ENCODE results near the gene SRGAP3. TPM values are rescaled to one million over a fixed set of nuclear protein-coding genes. Genes with fewer than 3 reads are reported as not detected.

The SRGAP3 gene
- total RNA-seq, 4 donors from 2014 or later = 14.7 to 58.9 (median 18.7) TPM

DNA sequence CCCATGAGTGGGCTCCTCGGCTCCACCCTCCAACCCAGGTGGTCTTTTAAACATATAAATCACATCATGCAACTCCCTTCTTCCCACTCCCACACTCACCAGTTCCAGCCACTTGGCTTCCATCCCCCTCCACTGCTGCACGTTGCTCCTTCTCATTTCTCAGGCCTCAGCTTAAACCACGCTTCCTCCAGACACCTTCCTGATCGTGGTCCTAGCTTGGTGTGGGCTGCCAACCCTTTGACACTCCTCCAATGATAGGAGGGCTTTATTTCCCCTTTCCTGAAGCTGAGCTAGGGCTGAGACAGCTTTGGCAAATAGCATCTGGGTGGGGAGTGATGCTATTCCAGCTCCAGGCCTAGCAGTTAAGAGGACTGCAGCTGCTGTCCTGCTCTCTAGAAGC, 130.1 kb downstream of the SRGAP3 start:
- H3K36me3 ChIP-seq = no peaks in the 10 kb centered on the region
- H3K27me3 ChIP-seq = no peaks in the 10 kb centered on the region
- H3K9me3 ChIP-seq = no peaks in the 10 kb centered on the region
- no peaks in the 10 kb centered on the region for H3K4me1 ChIP-seq
- no peak for DNase-seq
- H3K27ac ChIP-seq = no peak overlapping the region
- no peak for TF ChIP-seq POLR2A (IDR thresholded peaks at IDR 0.05)
- TF ChIP-seq, protein P1, sequence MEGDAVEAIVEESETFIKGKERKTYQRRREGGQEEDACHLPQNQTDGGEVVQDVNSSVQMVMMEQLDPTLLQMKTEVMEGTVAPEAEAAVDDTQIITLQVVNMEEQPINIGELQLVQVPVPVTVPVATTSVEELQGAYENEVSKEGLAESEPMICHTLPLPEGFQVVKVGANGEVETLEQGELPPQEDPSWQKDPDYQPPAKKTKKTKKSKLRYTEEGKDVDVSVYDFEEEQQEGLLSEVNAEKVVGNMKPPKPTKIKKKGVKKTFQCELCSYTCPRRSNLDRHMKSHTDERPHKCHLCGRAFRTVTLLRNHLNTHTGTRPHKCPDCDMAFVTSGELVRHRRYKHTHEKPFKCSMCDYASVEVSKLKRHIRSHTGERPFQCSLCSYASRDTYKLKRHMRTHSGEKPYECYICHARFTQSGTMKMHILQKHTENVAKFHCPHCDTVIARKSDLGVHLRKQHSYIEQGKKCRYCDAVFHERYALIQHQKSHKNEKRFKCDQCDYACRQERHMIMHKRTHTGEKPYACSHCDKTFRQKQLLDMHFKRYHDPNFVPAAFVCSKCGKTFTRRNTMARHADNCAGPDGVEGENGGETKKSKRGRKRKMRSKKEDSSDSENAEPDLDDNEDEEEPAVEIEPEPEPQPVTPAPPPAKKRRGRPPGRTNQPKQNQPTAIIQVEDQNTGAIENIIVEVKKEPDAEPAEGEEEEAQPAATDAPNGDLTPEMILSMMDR (IDR thresholded peaks at IDR 0.05) = no peak
- intact Hi-C loops (cut with DNase I) = no loop called here
- WGBS, 2 donors = 83 to 89% methylated on average over 4 of the region's 4 CpGs
- no peak overlapping the region for H3K4me3 ChIP-seq (replicated peaks in 1 of 3)

DNA sequence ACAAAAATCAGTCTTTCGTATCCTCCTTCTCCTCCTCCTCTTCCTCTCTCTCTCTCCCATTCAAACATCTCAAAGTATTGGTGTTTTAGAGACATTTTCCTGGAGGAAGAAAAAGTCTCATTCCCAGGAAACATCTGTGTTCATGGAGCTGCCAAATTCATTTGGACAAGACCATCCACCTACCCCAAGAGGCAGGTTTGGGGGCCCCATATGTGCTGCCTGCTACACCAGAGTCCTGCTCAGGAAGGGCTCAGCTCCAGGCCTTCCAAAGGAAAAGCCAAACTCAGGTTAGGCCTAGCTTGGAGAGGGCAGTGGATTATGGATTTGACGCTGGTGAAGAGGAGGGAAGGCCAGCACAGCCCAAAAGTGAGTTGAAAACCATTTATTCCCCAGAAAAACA, 131.2 kb downstream of the SRGAP3 start:
- Histone ChIP-seq H3K9me3 (no peaks in the 10 kb centered on the region), H3K4me1 (no peaks in the 10 kb centered on the region), H3K27ac (no peak overlapping the region), H3K4me3 (replicated peaks in 1 of 3) (no peak overlapping the region), H3K36me3 (no peaks in the 10 kb centered on the region), H3K27me3 (no peaks in the 10 kb centered on the region)
- WGBS, 2 donors = 94 to 96% methylated on average over 2 of the region's 2 CpGs
- TF ChIP-seq, protein P1 (IDR thresholded peaks at IDR 0.05) = no peak
- no peak for TF ChIP-seq POLR2A (IDR thresholded peaks at IDR 0.05)
- intact Hi-C loops (cut with DNase I) = no loop called here
- DNase-seq = no peak

DNA sequence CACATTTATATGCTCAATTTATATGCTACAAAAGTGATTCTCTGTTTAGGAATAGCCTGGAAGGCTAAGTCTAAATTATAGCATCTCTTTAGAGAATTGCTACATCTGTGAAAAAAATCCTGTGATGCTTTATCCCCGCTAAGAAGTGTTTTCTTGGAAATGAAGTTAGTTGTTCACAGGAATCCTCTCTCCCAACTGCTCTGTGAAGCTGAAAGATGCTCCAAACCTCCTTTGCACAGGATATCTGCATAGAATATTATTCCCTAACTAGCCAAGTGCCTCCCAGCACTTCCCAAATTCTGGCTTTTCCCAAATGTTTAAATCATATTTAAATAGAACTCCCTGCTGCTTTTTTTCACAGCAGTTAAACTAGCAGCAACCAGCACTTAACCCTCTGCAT, 132.2 kb downstream of the SRGAP3 start:
- H3K27me3 ChIP-seq = no peaks in the 10 kb centered on the region
- H3K9me3 ChIP-seq = no peaks in the 10 kb centered on the region
- no peak for DNase-seq
- intact Hi-C loops (cut with DNase I) = no loop called here
- TF ChIP-seq, protein P1 (IDR thresholded peaks at IDR 0.05) = no peak
- H3K36me3 ChIP-seq = no peaks in the 10 kb centered on the region
- H3K27ac ChIP-seq = no peak overlapping the region
- H3K4me3 ChIP-seq (replicated peaks in 1 of 3) = no peak overlapping the region
- 78 to 84% methylated on average over 1 of the region's 1 CpG for WGBS, 2 donors
- H3K4me1 ChIP-seq = no peaks in the 10 kb centered on the region

DNA sequence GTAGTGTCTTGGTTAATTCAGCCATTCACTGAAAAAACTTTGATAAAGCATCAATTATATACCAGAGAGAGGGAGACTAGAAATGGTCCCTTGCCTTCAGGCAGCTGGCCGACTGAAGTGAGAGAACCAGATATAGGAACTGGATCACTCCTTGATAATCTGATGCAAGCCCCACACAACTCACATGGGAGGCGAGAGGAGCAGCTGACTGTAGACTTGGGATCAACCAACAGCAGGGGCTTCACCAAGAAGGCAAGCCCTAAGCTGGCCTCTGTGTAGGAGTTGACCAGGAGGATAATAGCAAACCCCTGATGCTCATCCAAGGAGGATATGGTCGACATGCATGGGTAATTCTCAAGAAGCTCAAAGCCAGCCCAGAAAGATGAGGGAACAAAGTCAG, 133.1 kb downstream of the SRGAP3 start:
- Histone ChIP-seq H3K4me1 (no peaks in the 10 kb centered on the region), H3K27ac (no peak overlapping the region), H3K9me3 (no peaks in the 10 kb centered on the region), H3K27me3 (no peaks in the 10 kb centered on the region), H3K36me3 (no peaks in the 10 kb centered on the region), H3K4me3 (replicated peaks in 1 of 3) (no peak overlapping the region)
- WGBS, 2 donors = 79 to 82% methylated on average over 3 of the region's 3 CpGs
- no peak for TF ChIP-seq POLR2A (IDR thresholded peaks at IDR 0.05)
- TF ChIP-seq, protein P1 (IDR thresholded peaks at IDR 0.05) = no peak
- intact Hi-C loops (cut with DNase I) = no loop called here
- no peak for DNase-seq

DNA sequence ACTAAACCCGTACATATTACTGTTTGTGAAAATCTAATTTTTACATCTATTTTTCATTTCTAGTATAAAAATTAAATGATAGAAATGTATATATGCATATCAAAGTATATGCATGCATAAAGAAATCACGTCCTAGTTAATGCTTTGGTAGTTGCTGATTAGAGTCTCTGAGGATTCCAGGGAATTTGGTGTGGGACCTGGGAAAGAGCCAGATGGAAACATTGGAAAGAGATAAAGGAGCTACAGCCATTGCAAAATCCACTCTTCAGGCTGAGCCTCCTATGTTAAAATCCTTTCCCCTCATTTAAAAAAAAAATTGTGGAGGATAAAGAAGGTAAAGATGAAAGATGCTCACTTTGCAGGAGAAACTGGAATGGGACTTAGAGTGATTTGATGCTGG, 134.1 kb downstream of the SRGAP3 start:
- Histone ChIP-seq H3K9me3 (no peaks in the 10 kb centered on the region), H3K36me3 (no peaks in the 10 kb centered on the region), H3K27me3 (no peaks in the 10 kb centered on the region), H3K4me3 (replicated peaks in 1 of 3) (no peak overlapping the region), H3K4me1 (no peaks in the 10 kb centered on the region), H3K27ac (no peak overlapping the region)
- DNase-seq = no peak
- 88 to 93% methylated on average over 2 of the region's 2 CpGs for WGBS, 2 donors
- intact Hi-C loops (cut with DNase I) = no loop called here
- no peak for TF ChIP-seq POLR2A (IDR thresholded peaks at IDR 0.05)
- TF ChIP-seq, protein P1 (IDR thresholded peaks at IDR 0.05) = no peak
